ENCODE results near the gene SERPINA5. TPM values are rescaled to one million over a fixed set of nuclear protein-coding genes. Genes with fewer than 3 reads are reported as not detected.

The SERPINA5 gene
- total and polyA plus RNA-seq, 10 of the 15 experiments (the other 5 are each of a cell fraction or from before 2014, with no cell fraction given): 0.90 TPM; not detected in 9

GRCh38 chr14:94600148-94600545 is 18.9 kb downstream of the SERPINA5 start:
- no peak for ATAC-seq
- no TSS peak for BruUV-seq (replicated peaks)
- WGBS (ENCODE audit: insufficient coverage, insufficient replicate concordance, low lambda C conversion rate, missing lambda C conversion rate): 46% methylated on average over 11 of the region's 11 CpGs
- POLR2A ChIA-PET: no interaction called here
- Histone ChIP-seq H3K36me3 (ENCODE audit: control insufficient read depth in 2 of 2, insufficient read depth in 2 of 2, low read length in 1 of 2) (no peaks in the 10 kb centered on the region), H4K20me1 (ENCODE audit: control insufficient read depth, insufficient read depth) (no peaks in the 10 kb centered on the region), H3K27ac (ENCODE audit: control insufficient read depth, insufficient read depth) (no peak overlapping the region), H2AFZ (ENCODE audit: control insufficient read depth, low read depth, low read length) (no peak overlapping the region), H3K4me2 (ENCODE audit: control insufficient read depth, insufficient read depth) (no peak overlapping the region), H3K9ac (ENCODE audit: control insufficient read depth, insufficient read depth, low read length) (no peak overlapping the region), H3K4me3 (no peak overlapping the region), H3K4me1 (ENCODE audit: control insufficient read depth, insufficient read depth, low read length) (no peaks in the 10 kb centered on the region), H3K27me3 (replicated peaks in 1 of 2; ENCODE audit: control insufficient read depth in 2 of 2, insufficient read depth in 2 of 2, low read length in 1 of 2) (no peaks in the 10 kb centered on the region; a peak in 3 of 4 replicates), H3K9me3 (replicated peaks; ENCODE audit: control insufficient read depth, insufficient read depth, low read length) (no peaks in the 10 kb centered on the region), H3K79me2 (ENCODE audit: control insufficient read depth, insufficient read depth, low read length) (no peaks in the 10 kb centered on the region)
- intact Hi-C loops (cut with micrococcal nuclease; ENCODE audit: unreplicated experiment): no loop called here
- RAD21 ChIA-PET (ENCODE audit: unreplicated experiment): no interaction called here
- no peak for DNase-seq (ENCODE audit: low read depth, low spot score)
- SMC1A ChIA-PET (ENCODE audit: uncharacterized antibody, unreplicated experiment): no interaction called here
- in situ Hi-C loops (cut with MboI): no loop called here
- FAIRE-seq: no peak
- CTCF ChIA-PET: no interaction called here
- no peak for TF ChIP-seq RBBP5 (conservative IDR thresholded peaks at IDR 0.05)
- no peak for TF ChIP-seq ZNF592 (IDR thresholded peaks at IDR 0.05)
- no peak for TF ChIP-seq E4F1 (IDR thresholded peaks at IDR 0.05; ENCODE audit: borderline replicate concordance, partially characterized antibody)
- no peak for TF ChIP-seq TARDBP (IDR thresholded peaks at IDR 0.05; ENCODE audit: borderline replicate concordance)
- no peak for TF ChIP-seq BACH1 (IDR thresholded peaks at IDR 0.05; ENCODE audit: borderline replicate concordance)
- TF ChIP-seq TAF1 (IDR thresholded peaks at IDR 0.05; ENCODE audit: borderline replicate concordance, low read depth, low read length): no peak
- no peak for TF ChIP-seq PML (IDR thresholded peaks at IDR 0.05; ENCODE audit: low read length)
- TF ChIP-seq RELB (IDR thresholded peaks at IDR 0.05; ENCODE audit: low read depth): no peak
- no peak for TF ChIP-seq ZNF207 (IDR thresholded peaks at IDR 0.05; ENCODE audit: borderline replicate concordance)
- TF ChIP-seq REST (IDR thresholded peaks at IDR 0.05; ENCODE audit: low read depth, low read length): no peak
- no peak for TF ChIP-seq ZNF24 (IDR thresholded peaks at IDR 0.05)
- TF ChIP-seq CBFB (IDR thresholded peaks at IDR 0.05; ENCODE audit: low read depth): no peak
